Measurements from ENCODE around the gene RPS28. TPM values are rescaled to one million over a fixed set of nuclear protein-coding genes. Genes with fewer than 3 reads are reported as not detected.

RPS28 gene
- total RNA-seq, 4 donors from 2014 or later = 267 to 710 (median 400) TPM

- peaks cover 0 to 49% (median 0%) of the 10 kb centered on the region in 3 donors for H3K36me3 ChIP-seq
- TF ChIP-seq POLR2A (IDR thresholded peaks at IDR 0.05) (no peak), CTCF (IDR thresholded peaks at IDR 0.05) (no peak)
- intact Hi-C loops (cut with DNase I) = no loop called here
- H3K27me3 ChIP-seq = peaks cover 0 to 17% (median 0%) of the 10 kb centered on the region in 4 donors
- peaks cover 43 to 64% (median 46%) of the 10 kb centered on the region in 3 donors for H3K4me1 ChIP-seq
- H3K4me3 ChIP-seq = peak overlapping the region in 1 of 4 donors; percentile 83
- no peak for DNase-seq
- H3K9me3 ChIP-seq = no peaks in the 10 kb centered on the region
- H3K27ac ChIP-seq = peak overlapping the region; percentile 35 to 90 (median 50)
- WGBS, 2 donors = 19 to 21% methylated on average over 19 to 23 of the region's 23 CpGs
Measured at GRCh38 chr19:8367327-8368001, 46.2 kb downstream of the RPS28 start.

GRCh38 chr19:8370176-8371010 lies 49.1 kb downstream of the RPS28 start:
- 77% methylated on average over 14 to 15 of the region's 19 CpGs for WGBS, 2 donors
- H3K27ac ChIP-seq = peak overlapping the region in 1 of 4 donors; percentile 62
- TF ChIP-seq POLR2A (IDR thresholded peaks at IDR 0.05) (no peak), CTCF (IDR thresholded peaks at IDR 0.05) (no peak)
- H3K4me3 ChIP-seq = no peak overlapping the region
- peaks cover 18 to 42% (median 29%) of the 10 kb centered on the region in 3 donors for H3K4me1 ChIP-seq
- H3K27me3 ChIP-seq = peaks cover 0 to under 1% (median 0%) of the 10 kb centered on the region in 4 donors
- H3K36me3 ChIP-seq = peaks cover 0 to 75% (median 7%) of the 10 kb centered on the region in 3 donors
- intact Hi-C loops (cut with DNase I) = no loop called here
- no peak for DNase-seq
- no peaks in the 10 kb centered on the region for H3K9me3 ChIP-seq

- no peak overlapping the region for H3K4me3 ChIP-seq
Measured at GRCh38 chr19:8371011-8371804, 49.9 kb downstream of the RPS28 start.

More at GRCh38 chr19:8371011-8371804, 49.9 kb downstream of the RPS28 start:
- intact Hi-C loops (cut with DNase I) = no loop called here
- H3K27ac ChIP-seq = peak overlapping the region in 1 of 4 donors; percentile 62
- H3K36me3 ChIP-seq = peaks cover 0 to 79% (median 7%) of the 10 kb centered on the region in 3 donors
- no peak for TF ChIP-seq POLR2A (IDR thresholded peaks at IDR 0.05)
- no peak for TF ChIP-seq CTCF (IDR thresholded peaks at IDR 0.05)
- 89 to 91% methylated on average over 12 to 14 of the region's 28 CpGs for WGBS, 2 donors
- no peaks in the 10 kb centered on the region for H3K27me3 ChIP-seq
- no peak for DNase-seq
- H3K4me1 ChIP-seq = peaks cover 15 to 34% (median 26%) of the 10 kb centered on the region in 3 donors
- no peaks in the 10 kb centered on the region for H3K9me3 ChIP-seq

Other genes with a start within 250 kb of the RPS28 start
- under 1 TPM in 1 of 4 donors, not detected in 3; 0.09 TPM for gene FBN3, start 171.9 kb upstream of the RPS28 start, total RNA-seq
- gene CERS4, start 112.1 kb upstream of the RPS28 start, total RNA-seq = 100 to 1,000 TPM in 1 of 4 donors, 10 to 100 TPM in 3; 44.1 to 184 (median 89.1) TPM
- 10 to 100 TPM in 3 of 4 donors, 1 to 10 TPM in 1; 8.7 to 27.0 (median 22.3) TPM for gene CD320, start 13.1 kb upstream of the RPS28 start, total RNA-seq
- 10 to 100 TPM; 23.8 to 40.6 (median 32.8) TPM for gene NDUFA7, start 121 bp upstream of the RPS28 start, total RNA-seq
- gene KANK3, start 21.8 kb downstream of the RPS28 start, total RNA-seq = 1 to 10 TPM; 2.9 to 8.8 (median 4.4) TPM
- gene ANGPTL4, start 42.7 kb downstream of the RPS28 start, total RNA-seq = 10 to 100 TPM; 17.0 to 37.1 (median 19.2) TPM
- gene RAB11B, start 68.9 kb downstream of the RPS28 start, total RNA-seq = 10 to 100 TPM; 11.3 to 44.0 (median 26.0) TPM
- gene MARCHF2, start 91.8 kb downstream of the RPS28 start, total RNA-seq = 10 to 100 TPM; 34.5 to 78.9 (median 61.7) TPM
- 100 to 1,000 TPM; 102 to 162 (median 128) TPM for gene HNRNPM, start 123.5 kb downstream of the RPS28 start, total RNA-seq
- under 1 TPM in 1 of 4 donors, not detected in 3; 0.57 TPM for gene PRAM1, start 181.1 kb downstream of the RPS28 start, total RNA-seq
- 10 to 100 TPM in 3 of 4 donors, 1 to 10 TPM in 1; 4.0 to 29.9 (median 19.4) TPM for gene ZNF414, start 192.7 kb downstream of the RPS28 start, total RNA-seq